ENCODE data around the gene SRRM2.

The SRRM2 gene

GRCh38 chr16:2710711-2711231 is 41.7 kb upstream of the SRRM2 start:
- H3K27ac ChIP-seq: no peak overlapping the region
- TF ChIP-seq ZFX (IDR thresholded peaks at IDR 0.05; ENCODE audit: borderline replicate concordance) (no peak), CTCF (IDR thresholded peaks at IDR 0.05) (no peak)

- TF ChIP-seq ZFX (IDR thresholded peaks at IDR 0.05; ENCODE audit: borderline replicate concordance): no peak
- no peak for TF ChIP-seq CTCF (IDR thresholded peaks at IDR 0.05)
- no peak overlapping the region for H3K27ac ChIP-seq
Observed at GRCh38 chr16:2711370-2712062, 40.9 kb upstream of the SRRM2 start.

GRCh38 chr16:2712063-2712441 is 40.4 kb upstream of the SRRM2 start:
- TF ChIP-seq CTCF (IDR thresholded peaks at IDR 0.05): no peak
- TF ChIP-seq ZFX (IDR thresholded peaks at IDR 0.05; ENCODE audit: borderline replicate concordance): no peak

GRCh38 chr16:2712546-2712945 is 39.9 kb upstream of the SRRM2 start:
- no peak overlapping the region for H3K27ac ChIP-seq

More at GRCh38 chr16:2712063-2712441, 40.4 kb upstream of the SRRM2 start:
- no peak overlapping the region for H3K27ac ChIP-seq

GRCh38 chr16:2713523-2713922 is 38.9 kb upstream of the SRRM2 start:
- no peak for TF ChIP-seq ZFX (IDR thresholded peaks at IDR 0.05; ENCODE audit: borderline replicate concordance)
- TF ChIP-seq CTCF (IDR thresholded peaks at IDR 0.05): no peak

More at GRCh38 chr16:2712546-2712945, 39.9 kb upstream of the SRRM2 start:
- TF ChIP-seq CTCF (IDR thresholded peaks at IDR 0.05) (no peak), ZFX (IDR thresholded peaks at IDR 0.05; ENCODE audit: borderline replicate concordance) (no peak)

GRCh38 chr16:2713985-2714774 is 38.3 kb upstream of the SRRM2 start:
- H3K27ac ChIP-seq: no peak overlapping the region
- TF ChIP-seq CTCF (IDR thresholded peaks at IDR 0.05) (no peak), ZFX (IDR thresholded peaks at IDR 0.05; ENCODE audit: borderline replicate concordance) (no peak)

More at GRCh38 chr16:2713523-2713922, 38.9 kb upstream of the SRRM2 start:
- no peak overlapping the region for H3K27ac ChIP-seq

GRCh38 chr16:2715064-2715463 is 37.4 kb upstream of the SRRM2 start:
- no peak overlapping the region for H3K27ac ChIP-seq
- no peak for TF ChIP-seq ZFX (IDR thresholded peaks at IDR 0.05; ENCODE audit: borderline replicate concordance)
- TF ChIP-seq CTCF (IDR thresholded peaks at IDR 0.05): no peak
